ENCODE measurements around the gene IL19. TPM values are rescaled to one million over a fixed set of nuclear protein-coding genes. Genes with fewer than 3 reads are reported as not detected.

The IL19 gene
- total and polyA plus RNA-seq, 8 donors, result 3.1 to 25.9 TPM; not detected in 6

- no peaks in the 10 kb centered on the region for H3K9me3 ChIP-seq
- intact Hi-C loops (cut with DNase I; ENCODE audit: low total_unique reads), result no loop called here
- no peak for TF ChIP-seq POLR2A (IDR thresholded peaks at IDR 0.05)
- TF ChIP-seq, protein P1, sequence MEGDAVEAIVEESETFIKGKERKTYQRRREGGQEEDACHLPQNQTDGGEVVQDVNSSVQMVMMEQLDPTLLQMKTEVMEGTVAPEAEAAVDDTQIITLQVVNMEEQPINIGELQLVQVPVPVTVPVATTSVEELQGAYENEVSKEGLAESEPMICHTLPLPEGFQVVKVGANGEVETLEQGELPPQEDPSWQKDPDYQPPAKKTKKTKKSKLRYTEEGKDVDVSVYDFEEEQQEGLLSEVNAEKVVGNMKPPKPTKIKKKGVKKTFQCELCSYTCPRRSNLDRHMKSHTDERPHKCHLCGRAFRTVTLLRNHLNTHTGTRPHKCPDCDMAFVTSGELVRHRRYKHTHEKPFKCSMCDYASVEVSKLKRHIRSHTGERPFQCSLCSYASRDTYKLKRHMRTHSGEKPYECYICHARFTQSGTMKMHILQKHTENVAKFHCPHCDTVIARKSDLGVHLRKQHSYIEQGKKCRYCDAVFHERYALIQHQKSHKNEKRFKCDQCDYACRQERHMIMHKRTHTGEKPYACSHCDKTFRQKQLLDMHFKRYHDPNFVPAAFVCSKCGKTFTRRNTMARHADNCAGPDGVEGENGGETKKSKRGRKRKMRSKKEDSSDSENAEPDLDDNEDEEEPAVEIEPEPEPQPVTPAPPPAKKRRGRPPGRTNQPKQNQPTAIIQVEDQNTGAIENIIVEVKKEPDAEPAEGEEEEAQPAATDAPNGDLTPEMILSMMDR (IDR thresholded peaks at IDR 0.05), result no peak
- no peak for TF ChIP-seq EP300 (IDR thresholded peaks at IDR 0.05)
- no peak for TF ChIP-seq POLR2AphosphoS5 (IDR thresholded peaks at IDR 0.05)
These were observed 28.7 kb downstream of the IL19 start for GRCh38 chr1:206799311-206799710.

GRCh38 chr1:206800411-206800810 lies 29.8 kb downstream of the IL19 start:
- Histone ChIP-seq H3K36me3 (no peaks in the 10 kb centered on the region), H3K27me3 (peaks cover 0 to 18% (median 0%) of the 10 kb centered on the region in 3 donors), H3K4me3 (no peak overlapping the region), H3K9me3 (no peaks in the 10 kb centered on the region), H3K4me1 (peaks cover 0 to 15% (median 2%) of the 10 kb centered on the region in 4 donors), H3K27ac (no peak overlapping the region)
- no peak for DNase-seq
- intact Hi-C loops (cut with DNase I; ENCODE audit: low total_unique reads), result no loop called here
- TF ChIP-seq POLR2A (IDR thresholded peaks at IDR 0.05), result no peak
- 79 to 97% (median 90%) methylated on average over 3 of the region's 3 CpGs for WGBS, 5 donors

More at GRCh38 chr1:206799311-206799710, 28.7 kb downstream of the IL19 start:
- Histone ChIP-seq H3K27me3 (peaks cover 0 to 18% (median 0%) of the 10 kb centered on the region in 3 donors), H3K4me3 (no peak overlapping the region), H3K27ac (no peak overlapping the region), H3K36me3 (no peaks in the 10 kb centered on the region), H3K4me1 (peaks cover 0 to 5% (median 0%) of the 10 kb centered on the region in 4 donors)
- no peak for DNase-seq
- WGBS, 5 donors, result 80 to 92% (median 90%) methylated on average over 3 of the region's 3 CpGs

DNA sequence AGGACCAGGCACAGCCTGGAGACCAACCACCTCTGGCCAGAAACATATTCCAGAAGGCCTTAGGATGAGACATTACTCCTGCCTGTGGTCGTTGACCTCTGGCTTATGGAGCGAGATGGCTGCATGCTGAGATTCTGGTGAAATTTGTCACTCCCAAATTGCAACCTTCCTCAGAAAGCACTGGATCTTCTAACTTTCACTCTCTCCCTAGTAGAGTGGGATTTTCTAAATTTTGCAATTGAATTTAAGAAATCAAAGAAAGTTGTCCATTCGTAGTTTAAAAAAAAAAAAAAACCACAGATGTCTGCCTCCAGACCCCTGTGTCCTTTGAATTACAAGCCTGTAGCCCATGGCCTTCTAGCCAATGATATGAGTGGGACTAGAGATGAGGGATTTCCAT lies 30.3 kb downstream of the IL19 start:
- H3K4me3 ChIP-seq, result no peak overlapping the region
- no peaks in the 10 kb centered on the region for H3K36me3 ChIP-seq
- intact Hi-C loops (cut with DNase I; ENCODE audit: low total_unique reads), result no loop called here
- H3K9me3 ChIP-seq, result no peaks in the 10 kb centered on the region
- TF ChIP-seq EP300 (IDR thresholded peaks at IDR 0.05) (no peak), POLR2A (IDR thresholded peaks at IDR 0.05) (no peak), POLR2AphosphoS5 (IDR thresholded peaks at IDR 0.05) (no peak)
- TF ChIP-seq, protein P1 (IDR thresholded peaks at IDR 0.05), result no peak
- H3K27ac ChIP-seq, result no peak overlapping the region
- peaks cover 0 to 20% (median 7%) of the 10 kb centered on the region in 4 donors for H3K4me1 ChIP-seq
- WGBS, 5 donors, result 84 to 94% (median 90%) methylated on average over 3 of the region's 3 CpGs
- no peak for DNase-seq
- H3K27me3 ChIP-seq, result peaks cover 0 to 18% (median 0%) of the 10 kb centered on the region in 3 donors

- intact Hi-C loops (cut with DNase I; ENCODE audit: low total_unique reads), result no loop called here
These were observed 30.9 kb downstream of the IL19 start for GRCh38 chr1:206801467-206801866.

GRCh38 chr1:206802401-206802800 lies 31.8 kb downstream of the IL19 start:
- intact Hi-C loops (cut with DNase I; ENCODE audit: low total_unique reads), result no loop called here
- Histone ChIP-seq H3K36me3 (no peaks in the 10 kb centered on the region), H3K4me3 (no peak overlapping the region), H3K27ac (no peak overlapping the region), H3K9me3 (no peaks in the 10 kb centered on the region), H3K27me3 (peaks cover 0 to 18% (median 0%) of the 10 kb centered on the region in 3 donors), H3K4me1 (peaks cover 0 to 20% (median 7%) of the 10 kb centered on the region in 4 donors)
- TF ChIP-seq POLR2A (IDR thresholded peaks at IDR 0.05) (no peak), POLR2AphosphoS5 (IDR thresholded peaks at IDR 0.05) (no peak), EP300 (IDR thresholded peaks at IDR 0.05) (no peak)
- TF ChIP-seq, protein P1 (IDR thresholded peaks at IDR 0.05), result no peak
- 82 to 86% (median 82%) methylated on average over 4 of the region's 4 CpGs for WGBS, 5 donors
- DNase-seq, result no peak

More at GRCh38 chr1:206801467-206801866, 30.9 kb downstream of the IL19 start:
- Histone ChIP-seq H3K36me3 (no peaks in the 10 kb centered on the region), H3K27ac (no peak overlapping the region), H3K9me3 (no peaks in the 10 kb centered on the region), H3K4me3 (no peak overlapping the region), H3K27me3 (peaks cover 0 to 18% (median 0%) of the 10 kb centered on the region in 3 donors), H3K4me1 (peaks cover 0 to 20% (median 7%) of the 10 kb centered on the region in 4 donors)
- DNase-seq, result no peak
- 71 to 100% (median 88%) methylated on average over 1 of the region's 1 CpG for WGBS, 5 donors
- TF ChIP-seq EP300 (IDR thresholded peaks at IDR 0.05), result no peak
- no peak for TF ChIP-seq POLR2AphosphoS5 (IDR thresholded peaks at IDR 0.05)
- TF ChIP-seq, protein P1 (IDR thresholded peaks at IDR 0.05), result no peak
- TF ChIP-seq POLR2A (IDR thresholded peaks at IDR 0.05), result no peak

Data from stomach (tissue), 9 donors.